K562 (cell line): ENCODE results near the gene MCU. TPM values are rescaled to one million over a fixed set of nuclear protein-coding genes. Genes with fewer than 3 reads are reported as not detected.
A peak's percentile ranks its signal among the peaks of the same experiment; 100 is the strongest.
"Not testable (repeated sequence)": the region's sequence is repeated elsewhere in the genome, so short reads cannot be mapped to it uniquely, and the experiment has no call there.

Experiments
- ATAC-seq: fragments of 200-7000 bp; cut with Tn5 transposase; 3 replicates; pipeline ENCODE4 v1.9.1; 2020; ENCODE audit warnings: moderate library complexity
- BruUV-seq: library from RNA; stranded (reverse); fragments of 400-500 nt; replicated peaks from 2 replicates; lab custom pipeline; 2021; lab: Mats Ljungman, UMichigan
- CTCF ChIA-PET: fragments of 300-600 bp; formaldehyde crosslinking; extraction: SDS; loops from one replicate; lab custom pipeline; 2021; ENCODE audit warnings: low intra/inter-chr PET ratio; lab: Yijun Ruan, JAX
- POLR2A ChIA-PET: fragments of 300-600, 350-650 bp; sonication (Branson Sonifier 250); formaldehyde crosslinking; extraction: SDS; loops from one replicate; lab custom pipeline; 2021; ENCODE audit warnings: antibody characterized with exemption, inconsistent platforms; lab: Yijun Ruan, JAX
- DNase-seq, 4 experiments: peaks; one replicate each; pipeline versions ENCODE4 v3.0.0 to v3.0.0-alpha.2; 2011 to 2018; ENCODE audit warnings: low spot score in 3 of 4, mixed read lengths in 3 of 4; ENCODE audit errors: extremely low read depth in 1 of 4
- FAIRE-seq: peaks from 2 replicates; lab custom pipeline; 2011; peaks lifted over from hg19 to GRCh38; lab: Jason Lieb, UNC
- H2AFZ ChIP-seq: 2 replicates; pipeline ENCODE4 v1.6.0; 2011; ENCODE audit warnings: low read depth, low read length, control low read depth, inconsistent platforms
- H3K27ac ChIP-seq: fragments of 200-600 bp; 3 replicates; pipeline ENCODE4 v1.8.0; 2011; ENCODE audit warnings: low read depth, mild to moderate bottlenecking, control low read depth, inconsistent platforms, low read length, moderate library complexity, mixed read lengths; ENCODE audit errors: extremely low read depth
- H3K27me3 ChIP-seq, 2 experiments: fragments of 300-600 bp in 1 of 2; 2 replicates in 1 of 2; 3 replicates in 1 of 2; pipeline versions ENCODE4 v1.6.0 to v1.8.0; 2011; ENCODE audit warnings: inconsistent platforms in 2 of 2, low read length in 2 of 2, mild to moderate bottlenecking in 1 of 2, mixed read lengths in 1 of 2, moderate library complexity in 1 of 2; ENCODE audit not compliant: control insufficient read depth in 2 of 2, insufficient read depth in 2 of 2
- H3K36me3 ChIP-seq: fragments of 300-600 bp; 3 replicates; pipeline ENCODE4 v1.8.0; 2011; ENCODE audit warnings: mild to moderate bottlenecking, low read length, inconsistent platforms; ENCODE audit not compliant: control insufficient read depth, insufficient read depth
- H3K4me1 ChIP-seq, 2 experiments: fragments of 200-600 bp in 1 of 2; replicated peaks in 1 of 2; 2 replicates in 1 of 2; 3 replicates in 1 of 2; pipeline versions ENCODE4 v1.5.1 to v1.8.0; 2011; ENCODE audit warnings: inconsistent platforms in 2 of 2, low read length in 2 of 2, mild to moderate bottlenecking in 1 of 2, mixed read lengths in 1 of 2, moderate library complexity in 1 of 2; ENCODE audit not compliant: control insufficient read depth in 2 of 2, insufficient read depth in 2 of 2
- H3K4me2 ChIP-seq: 2 replicates; pipeline ENCODE4 v1.6.1; 2011; ENCODE audit warnings: low read length, control low read depth, inconsistent platforms, mixed read lengths; ENCODE audit not compliant: insufficient read depth
- H3K4me3 ChIP-seq: fragments of 200-600 bp; sonication (generic), shearing (Covaris generic); 2 replicates; pipeline ENCODE4 v1.5.1; 2016; ENCODE audit warnings: control low read depth, inconsistent platforms
- H3K79me2 ChIP-seq: fragments of 200-600 bp; 3 replicates; pipeline ENCODE4 v1.8.0; 2011; ENCODE audit warnings: low read length, inconsistent platforms; ENCODE audit not compliant: control insufficient read depth, insufficient read depth
- H3K9ac ChIP-seq, 2 experiments: 2 replicates each; pipeline versions ENCODE4 v1.6.0 to v1.6.1; 2011; ENCODE audit warnings: low read depth in 2 of 2, low read length in 2 of 2, control low read depth in 1 of 2, inconsistent platforms in 1 of 2, mild to moderate bottlenecking in 1 of 2, mixed read lengths in 1 of 2; ENCODE audit not compliant: insufficient read depth in 1 of 2
- H3K9me1 ChIP-seq: one replicate; pipeline ENCODE4 v1.6.0; 2011; ENCODE audit warnings: inconsistent platforms, mild to moderate bottlenecking, low read length, moderate library complexity; ENCODE audit not compliant: control insufficient read depth, insufficient read depth
- H3K9me3 ChIP-seq: replicated peaks from 2 replicates; pipeline ENCODE4 v1.5.1; 2011; ENCODE audit warnings: low read depth, low read length, inconsistent platforms; ENCODE audit not compliant: control insufficient read depth, insufficient read depth
- H4K20me1 ChIP-seq: replicated peaks from 2 replicates; pipeline ENCODE4 v1.6.1; 2011; ENCODE audit warnings: low read length, inconsistent platforms, mixed read lengths; ENCODE audit not compliant: control insufficient read depth, insufficient read depth
- BCOR ChIP-seq: fragments of 450-650 bp; IDR thresholded peaks from 2 replicates; pipeline ENCODE4 v1.6.1; 2016
- KDM1A ChIP-seq, 2 experiments: fragments of 450-650 bp; IDR thresholded peaks; 2 replicates each; pipeline ENCODE4 v1.6.1; 2016; ENCODE audit warnings: mild to moderate bottlenecking in 2 of 2
- KDM4B ChIP-seq, 2 experiments: fragments of 450-650 bp in 1 of 2; sonication (generic) in 1 of 2; IDR thresholded peaks; 2 replicates each; pipeline ENCODE4 v1.6.1; 2016 to 2017; ENCODE audit warnings: borderline replicate concordance in 2 of 2, antibody characterized with exemption in 1 of 2, low read depth in 1 of 2, mild to moderate bottlenecking in 1 of 2
- LARP7 ChIP-seq: fragments of 450-650 bp; IDR thresholded peaks from 2 replicates; pipeline ENCODE4 v1.6.1; 2016
- POLR2AphosphoS5 ChIP-seq: IDR thresholded peaks from 2 replicates; pipeline ENCODE4 v1.6.1; 2011; ENCODE audit warnings: mild to moderate bottlenecking, low read depth, low read length, moderate library complexity; ENCODE audit not compliant: control insufficient read depth, insufficient read depth
- RBBP5 ChIP-seq: fragments of 200-600 bp; sonication (generic); IDR thresholded peaks from 2 replicates; pipeline ENCODE4 v1.6.1; 2012; ENCODE audit warnings: borderline replicate concordance, mild to moderate bottlenecking, low read length, control low read depth, inconsistent platforms; ENCODE audit not compliant: insufficient read depth, poor library complexity, severe bottlenecking
- SIRT6 ChIP-seq: IDR thresholded peaks from one replicate; pipeline ENCODE4 v1.6.1; 2012; ENCODE audit warnings: low read depth, mild to moderate bottlenecking, control low read depth, inconsistent platforms, low read length, moderate library complexity
- ZNF146 ChIP-seq: IDR thresholded peaks from one replicate; pipeline ENCODE4 v1.6.1; 2018; ENCODE audit warnings: missing compliant biosample characterization; ENCODE audit not compliant: unreplicated experiment
- WGBS: fragments of 100-300 bp; shearing (Covaris generic); methylation state at CpG from one replicate; pipeline ENCODE4 v1.1.6; 2016; ENCODE audit warnings: low coverage, mixed read lengths; ENCODE audit not compliant: insufficient coverage; ENCODE audit errors: missing lambda C conversion rate; 5-methylcytosine and 5-hydroxymethylcytosine counted together
- in situ Hi-C: fragments of 300-500 bp; cut with MboI; formaldehyde crosslinking; loops from 4 replicates; pipeline ENCODE4 v1.15.0; 2018; ENCODE audit warnings: inconsistent platforms, mixed read lengths
- intact Hi-C: fragments of 100-400 bp; cut with micrococcal nuclease; formaldehyde crosslinking; loops from 2 replicates; pipeline ENCODE4 v1.14.2; 2022
- polyA plus RNA-seq, 8 experiments: library from polyadenylated mRNA; depleted of rRNA in 4 of 8; stranded (reverse) in 5 of 8; unstranded in 3 of 8; fragments of >200 nt; fragmentation: Nextera tagmentation in 2 of 8; fragmentation: Illumina TruSeq in 1 of 8; extraction: Ambion mirVana in 2 of 8; extraction: Trizol in 1 of 8; gene quantifications; 2 replicates each; pipeline versions ENCODE4 v1.2.1 to v1.2.3, GENCODE V29; 2011 to 2014; ENCODE audit warnings: inconsistent platforms in 1 of 8, missing spikeins in 1 of 8
- total RNA-seq, 7 experiments: library from RNA; depleted of rRNA in 6 of 7; stranded (reverse); fragments of >200 nt in 6 of 7; fragmentation: Illumina TruSeq in 2 of 7; extraction: Trizol in 2 of 7; gene quantifications; 2 replicates each; pipeline versions ENCODE4 v1.2.1 to v1.2.3, GENCODE V29; 2011 to 2021; ENCODE audit warnings: low replicate concordance in 1 of 7

Gene MCU
- total and polyA plus RNA-seq, 9 of the 15 experiments (the other 6 are each of a cell fraction or from before 2014, with no cell fraction given) = 8.2 to 88.8 (median 21.3) TPM

- H3K4me2 ChIP-seq, H3K36me3 ChIP-seq, CTCF ChIA-PET, in situ Hi-C loops, ATAC-seq, H3K9ac ChIP-seq, H3K9me3 ChIP-seq, intact Hi-C loops, POLR2A ChIA-PET, FAIRE-seq, H3K27me3 ChIP-seq, H3K9me1 ChIP-seq, H3K4me3 ChIP-seq, H4K20me1 ChIP-seq, BruUV-seq, H3K79me2 ChIP-seq, H3K27ac ChIP-seq, DNase-seq, H2AFZ ChIP-seq: not testable (repeated sequence)
- WGBS = 70% methylated on average over 4 of the region's 5 CpGs
- TF ChIP-seq BCOR (peak; percentile 78), ZNF146 (CRISPR knock-in tag) (peak; percentile 16), KDM1A (IDR thresholded peaks at IDR 0.05) (peak; percentile 31 to 39; a peak in 1 of 4 replicates)
- H3K4me1 ChIP-seq = peaks cover 0 to 10% of the 10 kb centered on the region in 2 experiments; a peak in 2 of 5 replicates
Observed at GRCh38 chr10:72674174-72674573, 17.8 kb upstream of the MCU start.

DNA sequence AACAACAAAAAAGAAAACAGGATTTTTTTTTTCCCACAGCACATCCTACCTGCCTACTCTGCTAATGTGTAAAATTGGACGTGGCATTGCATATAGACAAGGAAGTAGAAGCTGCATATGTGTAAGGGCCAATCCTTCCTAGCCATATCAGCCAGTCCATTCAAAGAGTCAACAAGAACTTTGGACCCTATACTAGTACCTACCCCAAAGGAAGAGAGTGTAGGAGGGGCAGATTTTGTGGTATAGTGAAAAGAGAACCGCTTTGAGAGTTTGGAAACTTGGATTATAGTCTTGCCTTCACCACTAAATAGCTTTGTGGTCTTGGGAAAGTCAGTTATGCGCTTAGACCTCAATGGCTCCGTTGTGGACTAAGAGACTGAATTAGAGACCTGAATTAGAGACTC, 12.1 kb upstream of the MCU start:
- Histone ChIP-seq H3K4me3 (no peak overlapping the region), H3K27me3 (no peaks in the 10 kb centered on the region), H3K4me2 (no peak overlapping the region), H3K9me3 (no peaks in the 10 kb centered on the region), H4K20me1 (no peaks in the 10 kb centered on the region), H3K9ac (no peak overlapping the region), H3K36me3 (no peaks in the 10 kb centered on the region), H3K79me2 (no peaks in the 10 kb centered on the region), H3K27ac (no peak overlapping the region), H2AFZ (peak overlapping the region; percentile 53), H3K4me1 (peaks cover 6 to 14% of the 10 kb centered on the region in 2 experiments; a peak in 3 of 5 replicates), H3K9me1 (no peaks in the 10 kb centered on the region)
- intact Hi-C loops = no loop called here
- ChIA-PET POLR2A (interaction anchor here (1.0 to 2.1 kb wide), 6 partner anchors 9 to 54 kb away, joined by 3 to 16 read pairs (median 6); partner anchors contain the start of genes MCU and MICU1), CTCF (no interaction called here)
- FAIRE-seq (no peak), ATAC-seq (no peak), DNase-seq (no peak)
- in situ Hi-C loops = no loop called here
- 29% methylated on average over 4 of the region's 4 CpGs for WGBS
- TF ChIP-seq POLR2AphosphoS5 (no peak), KDM4B (IDR thresholded peaks at IDR 0.05; ENCODE audit: borderline replicate concordance in 2 of 2, low read depth in 1 of 2) (no peak), SIRT6 (no peak), RBBP5 (no peak), LARP7 (no peak)
- BruUV-seq = no TSS peak
